Cardiac septum (tissue), 1 donor: ENCODE measurements around the gene IGSF9B. TPM values are rescaled to one million over a fixed set of nuclear protein-coding genes. Genes with fewer than 3 reads are reported as not detected.

Source experiments
- DNase-seq: peaks from one replicate; pipeline ENCODE4 v3.0.0-alpha.2; 2020; ENCODE audit warnings: low spot score
- intact Hi-C: fragments of 100-400 bp; cut with DNase I; formaldehyde crosslinking; loops from one replicate; pipeline ENCODE4 v1.14.0; 2022
- total RNA-seq: library from RNA; stranded (reverse); fragmentation: NEBNext Ultra II Directional; extraction: Animal tissue kit (Norgen Biotek cat#: 25700); gene quantifications from one replicate; pipeline ENCODE4 v1.2.1, GENCODE V29; 2021
- donor health status: DM: no; HTN: no; CAD: no.

Gene IGSF9B
- total RNA-seq, 1 donor from 2014 or later, result 85.3 TPM

DNA sequence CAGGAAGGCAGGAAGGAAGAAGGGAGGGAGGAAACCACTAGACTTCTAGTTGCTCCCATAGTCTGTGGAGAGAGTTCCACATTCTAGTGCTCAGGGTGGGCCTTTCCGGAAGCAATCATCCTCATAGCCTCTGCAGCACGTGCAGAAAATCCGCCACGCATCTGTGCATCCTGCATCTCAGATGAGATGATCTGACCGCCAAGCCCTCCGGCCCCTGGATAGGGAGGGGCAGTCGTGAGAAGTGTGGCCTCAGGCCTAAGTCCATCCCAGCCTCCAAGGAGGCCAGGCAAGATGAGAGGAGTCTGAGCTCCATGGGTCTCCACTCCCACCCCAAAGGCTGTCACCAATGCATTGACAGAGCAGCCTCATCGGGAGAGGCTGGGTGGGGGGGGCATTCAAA is 30.4 kb upstream of the IGSF9B start:
- intact Hi-C loops, result no loop called here
- DNase-seq, result no peak

- intact Hi-C loops, result no loop called here
- no peak for DNase-seq
Measured at GRCh38 chr11:133985981-133986944, 29.5 kb upstream of the IGSF9B start.

- no peak for DNase-seq
- intact Hi-C loops, result no loop called here
Measured at GRCh38 chr11:133984828-133985227, 28.1 kb upstream of the IGSF9B start.

DNA sequence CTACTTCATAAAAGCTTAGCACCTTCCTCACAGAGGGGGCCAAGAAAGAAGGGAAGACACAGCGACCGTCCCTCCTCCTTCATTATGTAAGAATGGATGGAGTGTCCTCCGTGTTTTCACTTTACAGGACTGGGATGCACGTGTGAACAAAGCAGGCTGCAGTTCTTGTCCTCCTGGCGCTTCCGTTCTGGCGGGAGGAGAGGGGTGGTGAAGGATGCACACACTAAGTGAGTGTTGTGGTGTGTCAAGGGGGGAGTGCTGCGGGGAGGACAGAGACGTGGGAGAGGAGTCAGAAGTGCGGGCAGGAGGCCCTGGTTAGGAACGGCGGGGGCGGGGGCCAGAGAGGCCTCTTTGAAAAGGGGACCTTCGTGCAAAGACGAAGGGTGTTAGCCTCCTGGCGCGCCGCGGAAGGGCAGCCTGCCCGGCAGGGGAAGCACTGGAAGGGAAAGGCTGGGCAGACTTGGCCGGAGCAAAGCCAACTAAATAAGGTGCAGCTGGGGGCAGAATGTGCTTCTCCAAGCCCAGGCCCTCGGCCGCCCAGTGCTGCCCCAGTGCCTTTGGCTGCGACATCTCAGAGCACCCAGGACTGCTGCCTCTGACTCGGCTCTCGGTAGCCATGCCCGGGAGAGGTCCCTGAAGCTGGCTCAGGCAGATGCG is 27.0 kb upstream of the IGSF9B start:
- DNase-seq, result no peak
- intact Hi-C loops, result no loop called here

DNA sequence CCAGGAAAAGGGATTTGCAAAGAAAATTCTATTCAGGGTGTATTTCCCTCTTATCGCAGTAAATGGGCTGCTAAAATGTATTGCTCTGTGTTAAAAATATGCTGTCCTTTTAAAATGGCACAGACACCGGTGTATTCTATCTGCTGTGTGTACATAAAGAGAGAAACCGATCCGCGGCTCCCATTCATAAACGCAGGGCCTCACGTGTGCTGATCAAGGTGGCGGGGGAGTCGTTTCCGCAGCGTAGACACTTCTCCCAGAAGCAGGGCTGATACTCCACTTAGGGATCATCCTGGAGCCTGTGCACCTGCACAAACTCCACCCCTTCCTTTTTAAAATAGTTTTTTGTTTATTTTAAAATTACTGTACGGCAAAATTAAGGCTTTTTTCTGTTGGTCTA is 26.1 kb upstream of the IGSF9B start:
- intact Hi-C loops, result no loop called here
- no peak for DNase-seq

GRCh38 chr11:133982151-133982550 is 25.4 kb upstream of the IGSF9B start:
- intact Hi-C loops, result no loop called here
- DNase-seq, result no peak

- intact Hi-C loops, result no loop called here
- DNase-seq, result peak; percentile 85
Measured at GRCh38 chr11:133981156-133981555, 24.4 kb upstream of the IGSF9B start.

DNA sequence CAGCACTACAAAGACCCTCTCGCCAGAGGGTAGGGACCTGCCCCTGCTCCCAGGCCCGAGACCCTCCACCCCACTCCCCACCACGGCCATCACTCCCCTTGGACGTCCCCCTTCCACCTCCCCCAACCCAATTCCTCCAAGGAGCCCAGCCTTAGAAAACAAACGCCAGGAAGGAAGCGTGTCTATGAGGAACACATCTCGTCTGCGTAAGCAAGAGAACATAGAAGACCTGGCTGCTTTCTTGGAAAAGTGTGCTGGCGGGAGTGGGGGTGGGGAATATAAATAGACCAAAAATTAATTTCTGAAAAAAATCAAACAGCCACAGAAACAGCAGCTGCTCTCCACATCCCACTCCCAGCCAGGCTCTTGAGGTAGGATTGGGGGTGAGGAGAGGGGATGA is 23.9 kb upstream of the IGSF9B start:
- DNase-seq, result no peak
- intact Hi-C loops, result no loop called here

DNA sequence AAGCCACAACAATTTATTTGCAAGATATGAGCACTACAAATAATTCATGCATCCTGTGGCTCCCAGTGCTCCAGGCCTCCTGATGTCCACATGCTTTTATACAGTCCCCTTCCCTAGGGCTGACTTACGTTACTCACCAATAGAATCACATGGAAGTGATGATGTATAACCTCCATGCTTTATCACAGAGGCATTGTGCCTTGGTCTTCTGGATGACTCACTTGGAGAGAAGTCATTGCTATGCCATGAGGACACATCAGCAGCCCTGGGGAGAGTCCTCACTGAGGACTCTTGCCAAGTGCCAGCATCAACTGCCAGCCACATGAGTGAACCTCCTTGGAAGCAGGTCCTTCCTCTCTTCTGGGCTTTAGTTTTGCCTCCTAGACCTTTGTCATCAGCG is 22.0 kb upstream of the IGSF9B start:
- DNase-seq, result no peak

DNA sequence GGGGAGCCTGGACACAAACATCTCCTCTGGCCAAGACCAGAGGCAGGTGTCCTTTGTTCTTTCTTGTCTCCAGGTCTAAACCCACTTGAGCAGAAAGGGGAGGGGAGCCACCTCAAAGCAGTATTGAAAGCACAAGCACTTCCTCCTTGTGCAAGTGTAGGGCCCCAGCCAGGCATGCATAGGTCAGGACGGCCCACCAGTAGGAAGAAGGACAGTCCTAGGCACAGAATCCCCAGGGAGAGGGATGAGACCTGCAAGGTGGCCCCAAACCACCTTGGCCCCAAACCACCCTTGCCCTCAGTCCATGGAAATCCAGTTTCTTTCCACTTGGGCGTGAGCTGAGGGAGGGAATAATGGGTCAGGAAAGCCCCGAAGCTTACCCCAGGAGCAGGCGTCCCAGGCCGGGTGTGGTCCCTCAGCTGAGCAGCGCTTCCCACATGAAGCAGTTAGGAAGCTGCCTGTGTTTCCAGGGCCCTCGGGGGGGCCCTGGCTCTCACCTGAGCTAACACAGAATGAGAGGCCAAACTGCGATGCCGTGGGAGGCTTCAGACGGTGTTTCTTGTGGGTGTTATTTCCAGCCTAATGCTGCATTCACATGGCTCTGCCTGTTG is 20.4 kb upstream of the IGSF9B start:
- DNase-seq, result no peak
- intact Hi-C loops, result no loop called here

More for the DNA sequence above, 22.0 kb upstream of the IGSF9B start:
- intact Hi-C loops, result no loop called here

GRCh38 chr11:133975488-133975849 is 18.7 kb upstream of the IGSF9B start:
- intact Hi-C loops, result no loop called here
- DNase-seq, result no peak

DNA sequence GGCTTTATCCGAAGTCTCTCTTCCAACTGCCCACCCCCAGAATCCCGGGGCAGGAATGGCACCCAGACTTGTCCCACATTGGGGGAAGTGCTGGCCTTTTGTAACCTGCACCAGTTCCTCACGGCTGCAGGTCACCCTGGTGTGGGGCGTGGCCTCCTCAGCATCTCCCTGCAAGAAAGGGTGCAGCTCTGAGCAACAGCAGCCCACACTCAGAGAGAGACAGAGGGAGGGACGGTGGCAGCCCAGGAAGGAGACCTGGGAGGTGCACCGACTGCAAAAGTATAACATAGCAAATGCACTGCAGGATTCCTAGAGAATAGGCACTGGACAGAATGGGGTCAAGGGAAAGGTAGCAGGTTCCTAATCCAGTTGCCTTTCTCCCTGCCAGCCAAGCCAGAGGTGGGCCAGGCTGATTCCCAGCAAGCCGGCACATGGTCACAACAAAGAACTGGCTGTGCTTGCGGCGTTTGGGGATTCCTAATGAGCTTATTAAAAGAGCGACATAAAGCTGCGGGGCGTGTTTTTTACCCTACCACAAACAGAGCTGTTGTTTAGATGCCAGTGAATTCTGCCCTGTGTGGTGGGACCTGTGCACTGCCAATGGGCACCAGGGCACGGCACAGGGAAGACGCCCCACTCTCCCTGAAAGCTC is 18.2 kb upstream of the IGSF9B start:
- DNase-seq, result no peak
- intact Hi-C loops, result no loop called here

DNA sequence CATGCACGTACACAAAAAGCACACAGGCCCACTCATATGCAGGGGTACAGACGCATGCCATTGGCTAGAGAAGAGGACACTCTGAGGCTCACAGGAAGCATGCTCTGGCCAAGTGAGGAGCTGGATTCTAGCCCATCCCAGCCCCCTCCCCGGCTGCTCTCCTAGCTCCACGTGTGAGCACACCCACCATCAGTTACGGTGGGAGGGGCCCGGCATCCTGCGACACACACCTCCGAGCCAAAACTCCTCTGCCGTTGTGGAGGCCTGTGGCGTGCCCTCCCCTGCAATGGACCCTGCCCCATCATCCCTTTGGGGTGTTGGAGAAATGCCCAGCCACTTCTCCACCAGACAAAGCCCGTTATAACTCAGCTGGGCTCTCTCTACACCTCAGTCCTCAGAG is 15.1 kb upstream of the IGSF9B start:
- no peak for DNase-seq
- intact Hi-C loops, result no loop called here

- intact Hi-C loops, result loop anchor here (5.0 kb wide), 3 partner anchors 42 to 168 kb away; no protein-coding TSS in a partner anchor
- no peak for DNase-seq
Measured at GRCh38 chr11:133969112-133969511, 12.3 kb upstream of the IGSF9B start.

GRCh38 chr11:133968300-133968699 is 11.5 kb upstream of the IGSF9B start:
- intact Hi-C loops, result loop anchor here (5.0 kb wide), 3 partner anchors 41 to 169 kb away; no protein-coding TSS in a partner anchor
- DNase-seq, result no peak

DNA sequence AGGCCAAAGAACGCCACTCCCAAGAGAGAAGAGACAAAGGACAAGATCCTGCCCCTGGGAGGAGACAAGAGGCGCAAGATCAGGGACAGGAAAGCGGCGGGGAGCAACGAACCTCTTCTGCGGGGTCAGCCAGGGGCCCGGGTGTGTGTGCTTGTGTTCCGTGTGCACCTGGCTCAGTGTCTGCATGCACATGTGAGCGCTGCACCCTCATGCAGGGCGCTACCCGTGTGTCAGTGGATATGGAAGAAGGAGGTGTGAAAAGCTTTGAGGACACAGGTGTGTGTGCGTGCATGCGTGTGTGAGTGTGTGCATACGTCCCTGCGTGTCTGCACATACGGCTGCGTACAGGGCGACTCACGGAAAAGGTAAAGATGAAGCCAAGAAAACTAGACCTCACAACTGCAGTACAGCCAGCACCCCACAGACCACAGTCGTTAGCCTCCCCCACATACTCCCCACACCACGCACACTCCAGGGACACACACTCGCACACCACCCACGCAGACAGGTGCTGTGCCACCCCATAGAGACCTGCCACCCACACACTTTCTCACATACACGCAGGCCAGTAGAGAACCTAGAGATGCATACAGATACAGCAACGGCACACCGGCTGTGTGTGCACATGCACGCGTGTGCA is 11.0 kb upstream of the IGSF9B start:
- intact Hi-C loops, result loop anchor here (5.0 kb wide), 3 partner anchors 40 to 170 kb away; no protein-coding TSS in a partner anchor
- DNase-seq, result no peak

GRCh38 chr11:133966921-133967598 is 10.3 kb upstream of the IGSF9B start:
- intact Hi-C loops, result loop anchor here (5.0 kb wide), 3 partner anchors 40 to 170 kb away; no protein-coding TSS in a partner anchor
- DNase-seq, result no peak

GRCh38 chr11:133966172-133966651 is 9.4 kb upstream of the IGSF9B start:
- DNase-seq, result no peak
- intact Hi-C loops, result loop anchor here (5.0 kb wide), 3 partner anchors 39 to 171 kb away; no protein-coding TSS in a partner anchor
